CD4-positive, alpha-beta T cell treated with Interleukin-17A for 4 hours (primary cell): ENCODE measurements around the gene SLC4A1.

Experiments used
- DNase-seq: peaks from one replicate; pipeline ENCODE4 v3.0.0-alpha.2; 2020; ENCODE audit warnings: mixed read lengths

SLC4A1 gene

DNA sequence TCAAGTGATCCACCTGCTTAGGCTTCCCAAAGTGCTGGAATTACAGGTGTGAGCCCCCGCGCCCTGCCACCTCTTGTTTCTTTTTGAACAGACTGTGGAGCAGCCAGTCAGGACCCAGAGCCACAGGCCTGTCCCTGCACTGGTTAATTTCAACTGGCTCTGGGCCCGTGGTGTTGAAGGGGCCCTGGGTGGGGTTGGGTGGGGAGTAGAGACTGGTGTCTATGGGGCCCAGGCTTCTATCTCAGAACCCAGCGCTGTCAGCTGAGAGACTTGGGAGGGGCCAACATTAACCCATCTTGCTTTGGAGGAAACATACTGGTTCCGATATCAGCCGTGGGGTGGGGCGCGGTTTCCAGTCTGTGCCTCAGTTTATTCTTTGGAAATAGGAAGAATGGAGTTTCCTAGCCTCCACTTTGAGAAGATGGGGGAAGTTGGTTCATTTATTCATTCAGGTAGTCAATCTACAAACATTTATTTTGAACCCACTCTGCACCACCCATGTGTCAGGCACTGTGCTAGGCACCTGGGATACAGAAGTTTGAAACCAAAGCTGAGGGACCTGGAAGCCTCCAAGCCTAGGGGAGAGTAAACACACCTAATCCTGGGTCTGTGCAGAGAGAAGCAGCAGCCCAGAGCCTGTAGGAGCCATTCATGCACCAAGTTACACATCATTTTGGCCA lies 15.5 kb upstream of the SLC4A1 start:
- no peak for DNase-seq

DNA sequence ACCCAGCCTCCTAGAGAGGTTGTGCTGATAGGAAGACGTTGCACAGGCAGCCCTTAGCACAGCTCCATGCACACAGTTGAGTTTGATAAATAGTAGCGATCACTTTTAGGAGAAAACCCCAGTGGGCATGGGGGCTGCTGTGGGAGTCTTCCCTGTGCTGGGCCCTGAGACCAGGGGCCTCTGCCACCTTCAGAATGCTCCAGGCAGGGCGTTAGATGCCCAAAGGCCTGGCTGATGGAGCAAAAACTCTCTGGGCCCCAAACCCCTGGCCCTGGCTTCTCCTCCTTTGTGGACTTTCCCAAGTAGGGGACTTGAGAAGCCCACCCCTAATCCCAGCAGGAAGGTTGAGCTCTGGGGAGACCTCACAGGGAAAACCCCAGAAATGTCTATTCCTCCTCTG lies 14.3 kb upstream of the SLC4A1 start:
- DNase-seq, result no peak

DNA sequence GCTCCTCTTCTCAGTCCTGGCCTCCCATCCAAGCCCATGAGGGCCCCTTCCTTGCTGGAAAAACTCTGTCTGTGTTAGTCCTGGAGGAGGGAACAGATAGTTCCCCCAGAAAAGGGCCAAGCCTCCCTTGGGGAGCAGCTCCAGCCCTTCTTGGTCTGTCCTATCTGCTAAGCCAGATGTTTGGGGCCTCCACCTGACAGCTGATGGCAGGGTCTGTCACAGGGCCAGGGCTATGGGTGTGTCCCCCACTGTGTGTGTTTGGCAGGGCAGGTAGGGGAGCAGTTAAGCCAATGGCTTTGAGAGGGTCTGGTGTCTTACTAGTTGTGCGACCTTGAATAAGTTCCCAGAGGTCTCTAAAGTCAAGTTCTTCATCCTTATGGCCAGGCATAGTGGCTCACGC lies 13.6 kb upstream of the SLC4A1 start:
- no peak for DNase-seq

DNA sequence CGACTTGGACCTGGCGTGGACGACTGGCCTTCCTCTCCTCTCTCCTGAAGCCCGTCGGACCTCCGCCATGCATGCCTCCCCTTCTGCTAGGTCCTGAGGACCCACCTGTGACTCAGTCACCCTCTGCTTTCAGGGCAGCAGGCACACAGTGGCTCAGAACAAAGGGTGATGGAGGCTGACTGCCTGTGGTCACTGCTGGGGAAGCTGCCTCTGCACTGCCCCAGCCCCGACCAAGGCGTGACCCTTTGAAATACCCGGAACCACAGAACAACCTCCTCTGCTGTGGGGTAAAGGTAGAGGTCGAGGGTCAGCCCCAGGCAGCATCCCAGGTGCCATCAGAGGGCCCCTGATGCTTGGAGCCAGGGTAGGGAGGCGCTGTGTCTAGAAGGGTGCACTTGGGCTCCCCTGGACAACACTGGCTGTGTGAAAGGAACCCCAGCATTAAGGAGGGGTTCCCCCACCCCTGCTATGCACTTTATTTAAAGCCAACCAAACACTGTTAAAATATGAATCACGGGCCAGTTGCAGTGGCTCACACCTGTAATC lies 12.5 kb upstream of the SLC4A1 start:
- no peak for DNase-seq

DNA sequence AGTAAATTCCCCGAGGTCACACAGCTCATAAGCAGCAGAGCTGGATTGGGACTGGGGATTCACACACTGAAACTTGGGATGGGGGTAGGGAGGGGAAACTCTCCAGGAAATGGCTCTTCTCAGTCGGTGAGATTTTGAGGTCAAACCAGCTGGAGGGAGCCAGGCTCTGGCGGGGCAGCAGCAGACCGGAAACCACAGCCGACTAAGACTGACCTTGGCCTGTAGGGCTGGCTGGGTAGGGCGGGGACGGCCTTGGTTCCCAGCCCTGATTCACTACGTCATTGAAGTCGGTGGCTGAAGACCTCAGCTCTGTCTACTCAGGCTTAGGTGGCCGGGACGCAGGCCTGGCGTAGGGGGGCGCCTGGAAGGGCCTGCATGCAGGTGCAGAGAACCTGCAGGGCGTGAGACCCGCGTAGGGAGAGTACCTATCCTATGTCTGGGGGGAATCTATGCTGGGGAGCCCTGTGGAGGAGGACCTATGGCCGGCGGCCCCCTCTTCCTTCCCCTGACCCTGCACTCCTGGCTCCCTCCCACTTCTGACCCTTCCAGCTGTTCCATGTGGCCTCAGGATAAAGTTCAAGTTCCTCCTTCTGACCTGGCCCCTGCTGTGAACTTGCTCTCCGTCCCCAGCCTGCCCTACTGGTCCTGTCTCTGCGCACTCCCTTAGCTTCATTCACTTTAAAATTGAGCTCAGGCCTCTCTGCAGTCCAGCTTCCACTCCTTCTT lies 11.9 kb upstream of the SLC4A1 start:
- DNase-seq, result no peak

DNA sequence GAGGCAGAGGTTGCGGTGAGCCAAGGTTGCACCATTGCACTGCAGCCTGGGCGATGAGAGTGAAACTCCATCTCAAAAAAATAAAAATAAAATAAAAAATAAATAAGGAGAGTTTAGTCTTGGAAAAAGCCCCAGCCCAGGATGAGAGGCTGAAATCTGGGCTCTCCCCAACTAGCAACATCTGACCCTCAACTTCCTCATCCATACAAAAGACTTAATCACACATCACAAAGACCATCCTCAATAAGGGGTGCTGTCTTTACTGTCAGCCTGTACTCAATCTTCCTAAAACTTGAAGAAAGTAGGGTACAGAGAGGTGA lies 11.4 kb upstream of the SLC4A1 start:
- no peak for DNase-seq

DNA sequence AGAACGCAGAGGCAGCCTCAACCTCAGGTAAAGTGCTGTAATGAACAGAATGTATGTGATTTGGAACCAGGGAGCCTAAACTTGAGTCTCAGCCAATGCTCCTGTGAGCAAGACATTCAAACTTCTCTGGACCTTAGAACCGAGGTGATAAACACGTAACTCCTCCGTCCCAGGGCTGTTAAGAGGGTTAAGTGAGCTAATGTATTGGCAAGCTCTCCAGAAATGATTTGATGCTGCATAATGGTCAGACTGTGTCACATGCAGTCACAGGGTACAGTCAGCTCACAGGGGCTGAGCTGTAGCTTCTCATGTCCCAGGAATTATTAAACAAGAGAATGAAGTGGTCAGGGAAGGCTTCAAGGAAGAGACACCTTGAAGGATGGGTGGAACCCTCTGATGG lies 10.0 kb upstream of the SLC4A1 start:
- no peak for DNase-seq

DNA sequence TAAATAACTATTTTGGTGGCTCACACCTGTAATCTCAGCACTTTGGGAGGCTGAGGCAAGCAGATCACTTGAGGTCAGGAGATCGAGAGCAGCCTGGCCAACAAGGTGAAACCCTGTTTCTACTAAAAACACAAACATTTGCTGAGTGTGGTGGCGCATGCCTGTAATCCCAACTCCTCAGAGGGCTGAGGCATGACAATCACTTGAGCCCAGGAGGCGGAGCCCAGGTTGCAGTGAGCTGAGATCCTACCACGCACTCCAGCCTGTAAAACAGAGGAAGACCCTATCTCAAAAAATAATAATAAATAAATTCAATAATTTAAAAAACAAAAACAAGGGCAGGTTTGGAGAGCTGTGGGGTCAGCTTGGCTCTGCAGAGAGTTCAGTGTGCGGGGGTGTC lies 5.7 kb upstream of the SLC4A1 start:
- no peak for DNase-seq

DNA sequence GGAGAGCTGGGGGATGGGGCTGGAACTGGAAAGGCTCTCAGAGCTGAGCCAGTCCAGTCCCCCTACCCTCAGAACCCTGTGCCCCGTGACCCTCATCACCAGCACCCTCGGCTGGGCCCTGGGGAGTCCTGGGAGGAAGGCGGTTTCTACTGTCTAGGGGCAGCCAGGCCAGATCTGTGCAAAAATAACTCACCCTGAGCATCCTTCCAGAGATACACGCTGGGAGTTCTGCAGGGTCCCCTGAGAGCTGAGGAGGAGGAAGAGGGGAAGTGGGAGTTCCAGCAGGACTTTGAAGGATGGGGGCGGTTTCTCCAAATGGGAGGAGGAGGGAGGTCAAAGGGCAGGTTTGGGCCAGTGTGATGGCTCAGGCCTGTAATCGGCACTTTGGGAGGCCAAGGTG lies 5.0 kb upstream of the SLC4A1 start:
- no peak for DNase-seq

DNA sequence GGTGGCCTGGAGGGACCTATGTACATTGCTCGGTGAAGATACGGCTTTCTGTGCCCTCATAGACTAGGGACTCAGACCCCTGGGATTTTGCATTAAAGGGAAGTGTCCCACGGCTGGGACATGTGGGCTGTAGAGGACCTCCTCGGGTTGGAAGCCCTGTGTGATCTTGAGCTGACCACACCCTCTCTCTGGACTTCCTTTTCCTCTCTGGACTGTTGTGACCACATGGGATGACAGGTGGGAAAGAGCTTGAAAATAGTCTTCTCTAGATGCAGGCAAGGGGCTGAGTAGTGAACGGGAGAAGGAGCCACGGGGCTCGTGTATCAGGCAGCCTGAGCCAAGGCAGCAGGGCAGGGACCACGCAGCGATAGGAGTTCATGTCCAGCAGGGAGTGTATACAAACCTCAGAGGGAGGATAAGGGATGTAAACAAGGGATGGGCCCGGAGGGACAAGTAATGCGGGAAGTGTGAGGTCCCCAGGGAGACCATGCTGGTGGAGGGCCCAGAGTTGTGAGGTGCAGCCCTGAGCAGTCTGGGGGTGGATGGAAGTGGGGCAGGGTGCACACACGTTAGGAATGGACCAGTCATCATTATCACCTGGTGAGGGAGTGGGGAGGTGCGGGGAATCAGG lies 4.5 kb upstream of the SLC4A1 start:
- DNase-seq, result no peak

DNA sequence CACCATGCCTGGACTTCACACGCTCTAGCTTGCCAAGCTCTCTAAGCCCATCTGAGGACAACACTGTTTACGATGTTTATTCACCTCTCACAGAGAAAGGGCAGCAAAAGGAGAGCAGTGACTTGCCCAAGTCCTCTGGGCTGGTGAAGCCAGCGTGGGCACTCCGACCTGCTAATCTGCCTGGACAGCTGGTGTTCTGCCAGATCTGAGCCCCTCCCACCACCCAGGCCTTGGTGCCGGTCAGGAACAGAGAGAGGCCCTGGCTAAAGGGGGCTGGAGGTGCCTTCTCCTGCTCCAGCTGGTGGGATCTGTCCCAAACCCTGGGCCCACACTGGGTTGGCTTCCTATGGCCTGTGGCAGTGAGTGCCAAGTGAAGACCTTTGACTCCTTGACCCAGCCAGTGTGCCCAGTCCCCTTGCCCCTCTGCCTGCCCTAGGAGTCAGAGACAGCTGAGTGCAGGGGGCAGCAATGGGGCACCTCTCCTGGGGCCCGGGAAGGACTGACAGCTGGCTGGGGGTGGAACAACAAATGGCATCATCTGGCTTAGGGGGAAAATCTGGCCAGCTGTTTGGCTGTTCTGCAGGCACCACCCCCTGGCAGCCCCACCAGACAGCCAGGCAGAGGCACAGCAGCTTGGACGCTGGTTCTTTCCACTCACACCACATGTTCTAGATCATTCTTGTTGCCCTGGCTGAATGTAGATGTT lies 1.8 kb upstream of the SLC4A1 start:
- DNase-seq, result no peak

DNA sequence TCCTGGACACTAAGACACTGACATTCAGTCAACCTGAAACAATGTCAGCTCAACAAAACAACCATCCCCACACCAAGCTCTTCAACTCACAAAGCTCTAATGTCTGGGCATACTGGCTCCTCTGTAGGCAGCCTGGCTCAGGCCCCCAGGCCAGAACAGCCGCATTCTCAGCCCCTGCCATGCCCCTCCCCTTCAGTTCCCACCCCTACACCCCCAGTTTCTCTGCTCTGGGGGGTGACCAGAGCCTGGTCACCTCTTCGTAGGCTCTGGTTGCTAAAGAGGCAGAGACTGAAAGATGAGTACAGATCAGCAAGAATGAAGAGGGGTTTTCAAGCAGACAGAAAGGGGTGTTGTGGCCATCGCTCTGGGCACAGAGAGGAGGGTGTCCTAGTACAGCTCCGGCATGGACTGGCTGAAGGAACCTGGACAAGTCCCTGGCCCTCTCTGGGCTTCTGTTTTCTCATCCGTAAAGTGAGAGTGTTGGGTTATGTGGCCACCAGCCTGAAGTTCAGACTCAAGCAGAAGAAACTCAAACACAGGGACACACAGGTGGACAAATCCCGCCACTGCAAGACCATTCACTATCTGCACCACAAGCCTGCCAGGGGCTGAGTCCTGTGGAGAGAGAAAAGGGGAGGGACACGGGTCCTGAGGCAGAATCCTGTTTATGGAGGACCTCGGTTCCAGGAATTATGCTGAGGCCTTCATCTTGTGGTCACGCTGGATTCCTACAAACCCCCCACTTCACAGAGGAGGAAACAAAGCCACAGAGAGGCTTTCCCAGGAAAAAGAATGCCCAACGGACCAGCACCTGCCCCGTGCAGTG lies 987 bp upstream of the SLC4A1 start:
- no peak for DNase-seq

DNA sequence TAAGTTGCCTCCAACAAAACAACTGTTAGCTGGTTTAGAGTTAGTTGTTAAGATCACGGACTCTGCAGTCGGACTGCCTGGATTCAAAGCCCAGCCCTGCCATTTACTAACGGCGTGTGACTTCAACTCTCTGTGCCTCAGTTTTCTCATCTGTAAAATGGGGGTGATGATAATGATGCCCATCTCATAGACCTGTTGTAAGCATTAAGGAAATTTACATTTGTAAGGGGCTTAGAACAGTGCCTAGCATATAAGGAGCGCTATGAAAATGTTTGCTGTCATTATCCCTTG lies 825 bp downstream of the SLC4A1 start:
- no peak for DNase-seq

DNA sequence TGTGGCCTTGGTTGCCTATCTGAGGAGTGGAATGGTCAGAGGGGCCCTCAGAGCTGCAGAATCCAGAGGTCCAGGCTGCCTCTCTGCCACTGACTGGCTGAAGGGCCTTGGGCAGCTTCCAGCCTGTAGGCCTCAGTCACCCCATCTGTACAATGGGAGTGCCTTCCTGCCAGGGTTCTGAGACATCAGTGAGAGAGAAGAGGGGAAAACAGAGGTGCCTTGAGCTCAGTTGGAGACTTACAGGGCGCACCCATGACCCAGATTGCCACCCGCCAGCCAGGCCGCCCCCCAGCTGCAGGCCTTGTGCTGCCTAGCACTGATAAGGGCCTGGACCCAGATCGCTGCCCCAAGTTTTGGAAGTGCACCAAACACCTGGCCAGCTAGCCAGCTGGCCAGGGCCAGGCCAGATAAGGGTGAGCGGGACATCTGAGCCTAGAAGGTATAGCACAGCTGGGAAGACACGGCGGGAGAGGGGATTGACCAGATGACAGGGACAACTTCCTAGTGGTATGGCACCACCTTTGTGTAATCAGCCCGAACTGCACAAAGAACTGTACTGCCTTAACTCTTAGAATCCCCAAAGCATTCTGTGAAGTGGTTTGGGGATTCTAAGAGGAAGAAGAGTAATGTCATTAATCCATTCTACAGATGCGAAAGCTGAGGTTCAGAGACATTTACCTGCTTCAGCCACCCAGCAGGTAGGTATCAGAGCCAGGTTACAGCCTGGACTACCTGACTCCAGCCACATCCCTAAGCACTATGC lies 1.4 kb downstream of the SLC4A1 start:
- no peak for DNase-seq

DNA sequence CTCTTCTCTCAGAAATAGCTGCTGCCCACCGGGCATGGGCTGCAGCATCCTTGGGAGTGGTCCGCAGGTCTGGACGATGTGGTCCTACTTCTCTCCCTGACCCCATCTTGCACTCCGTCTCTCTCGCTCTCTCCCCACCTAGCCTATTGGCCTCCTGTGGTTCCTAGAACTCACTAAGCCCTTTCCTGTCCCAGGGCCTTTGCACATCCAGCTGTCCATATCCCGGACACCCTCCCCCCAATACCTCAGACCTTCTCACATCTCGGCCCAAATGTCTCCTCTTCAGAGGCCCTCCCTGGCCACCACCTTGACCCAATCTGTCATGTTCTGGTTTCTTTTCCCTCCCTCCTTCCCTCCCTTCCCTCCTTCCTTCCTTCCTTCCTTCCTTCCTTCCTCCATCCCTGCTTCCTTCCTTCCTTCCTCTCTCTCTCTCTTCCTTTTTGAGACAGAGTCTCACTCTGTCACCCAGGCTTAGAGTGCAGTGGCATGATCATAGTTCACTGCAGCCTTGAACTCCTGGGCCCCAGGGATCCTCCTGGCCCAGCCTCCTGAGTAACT lies 4.5 kb downstream of the SLC4A1 start:
- DNase-seq, result no peak

DNA sequence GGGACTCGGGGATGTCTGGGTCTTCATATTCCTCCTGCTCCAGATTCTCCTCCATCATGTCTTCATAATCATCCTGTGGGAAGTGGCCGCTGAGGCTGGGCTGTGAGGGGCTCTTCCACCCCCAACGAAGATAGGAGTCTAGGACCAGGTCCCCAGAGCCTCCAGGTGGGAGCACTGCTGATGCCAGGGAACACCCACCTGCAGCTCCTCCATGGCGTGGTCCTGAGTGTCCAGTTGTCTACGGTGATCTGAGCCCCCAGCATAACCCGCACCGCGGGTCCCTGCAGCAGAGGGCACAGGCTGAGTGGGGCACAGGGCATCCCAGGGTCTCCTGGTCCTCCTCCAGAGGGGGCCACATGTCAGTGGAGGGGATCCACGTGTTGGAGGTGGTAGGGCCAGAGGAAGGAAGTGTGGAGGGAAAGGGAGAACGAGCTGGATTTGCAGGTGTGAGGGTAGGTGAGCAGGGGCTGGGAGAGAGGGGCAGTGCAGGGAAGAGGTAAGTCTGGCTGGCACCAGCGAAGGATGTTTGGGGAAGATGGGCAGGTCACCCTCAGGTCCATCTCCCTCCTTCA lies 5.2 kb downstream of the SLC4A1 start:
- no peak for DNase-seq

DNA sequence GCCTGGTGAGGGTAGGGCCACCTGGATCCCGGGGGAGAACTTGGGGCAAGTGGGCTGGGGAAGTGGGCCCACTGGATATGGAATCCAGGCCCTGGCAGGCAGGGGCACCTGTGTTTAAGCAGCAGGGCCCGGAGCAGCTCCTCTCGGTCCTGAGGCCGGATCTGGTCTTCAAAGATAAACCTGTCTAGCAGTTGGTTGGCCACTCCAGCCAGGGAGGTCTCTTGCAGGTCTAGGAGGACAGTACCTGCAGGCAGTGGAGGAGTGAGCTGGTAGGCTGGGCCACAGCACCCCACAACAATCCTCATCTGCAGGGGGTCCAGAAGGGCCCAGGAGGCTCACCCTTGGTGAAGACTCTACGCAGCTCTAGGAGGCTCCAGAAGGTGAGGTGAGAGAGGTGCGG lies 7.6 kb downstream of the SLC4A1 start:
- DNase-seq, result no peak

DNA sequence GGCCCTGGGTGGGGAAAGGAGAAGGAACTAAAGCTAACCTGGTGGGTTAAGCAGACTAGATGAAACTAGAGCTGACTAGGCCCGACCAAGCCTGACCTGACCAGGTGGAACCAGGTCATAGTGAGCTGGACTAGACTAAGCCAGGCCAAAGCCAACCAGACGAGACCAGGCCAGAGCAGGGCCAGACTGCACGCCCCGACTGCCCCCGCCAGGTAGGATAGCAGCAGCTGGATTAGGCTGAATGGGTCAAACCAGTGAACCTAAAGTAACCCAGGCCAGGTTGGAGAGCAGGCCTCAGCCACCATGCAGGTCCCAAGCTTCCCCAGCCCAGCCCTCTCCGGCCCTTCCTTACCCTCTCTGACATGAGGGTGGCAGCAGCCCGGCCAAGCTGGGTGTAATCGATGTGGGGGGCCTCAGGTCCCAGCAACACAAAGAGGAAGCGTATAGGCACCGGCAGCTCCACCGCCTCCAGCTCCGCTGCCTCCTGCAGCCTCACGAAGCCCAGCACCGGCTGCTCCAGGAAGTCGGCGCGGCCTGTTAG lies 9.1 kb downstream of the SLC4A1 start:
- DNase-seq, result no peak

DNA sequence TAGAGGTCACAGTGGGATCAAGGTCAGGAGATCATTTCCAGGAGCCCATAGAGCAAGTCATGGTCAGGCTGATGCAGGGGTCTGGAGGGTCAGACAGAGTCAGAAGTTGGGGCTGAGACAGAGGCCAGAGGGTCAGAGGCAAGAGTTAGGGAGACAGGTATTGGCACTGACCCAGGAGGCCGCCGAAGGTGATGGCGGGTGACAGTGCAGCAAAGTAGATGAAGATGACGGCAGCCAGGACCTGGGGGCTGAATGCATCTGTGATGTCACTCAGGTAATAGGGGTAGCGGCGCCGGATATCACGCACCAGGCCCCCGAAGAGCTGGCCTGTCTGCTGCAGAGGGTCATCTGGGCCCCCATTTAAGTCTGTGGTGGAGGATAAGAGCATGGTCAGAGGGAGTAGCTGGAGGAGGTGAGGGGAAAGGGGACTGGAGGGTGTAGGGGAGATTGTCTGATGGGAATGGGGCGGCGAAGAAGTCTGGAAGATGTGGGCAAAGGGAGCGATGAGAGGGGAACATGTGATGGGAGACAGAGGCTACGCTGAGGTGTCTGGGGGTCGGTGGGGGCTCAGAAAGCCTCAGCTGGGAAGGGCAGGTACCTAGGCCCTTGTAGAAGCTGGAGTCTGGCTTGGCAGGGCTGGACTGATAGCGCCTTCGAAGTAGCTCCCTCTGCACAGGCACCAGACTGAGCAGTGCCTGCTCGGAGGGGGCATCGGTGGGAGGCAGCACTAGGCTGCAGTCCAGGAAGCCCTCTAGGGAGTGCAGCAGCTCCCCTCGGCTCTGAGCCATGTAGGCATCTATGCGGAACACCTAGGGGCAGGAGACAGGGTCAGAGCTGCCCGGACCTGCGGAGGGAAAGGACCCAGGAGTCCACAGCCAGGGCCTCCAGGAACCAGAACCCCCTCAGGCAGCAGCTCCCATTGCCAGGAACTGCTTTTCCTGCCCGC lies 9.8 kb downstream of the SLC4A1 start:
- no peak for DNase-seq

DNA sequence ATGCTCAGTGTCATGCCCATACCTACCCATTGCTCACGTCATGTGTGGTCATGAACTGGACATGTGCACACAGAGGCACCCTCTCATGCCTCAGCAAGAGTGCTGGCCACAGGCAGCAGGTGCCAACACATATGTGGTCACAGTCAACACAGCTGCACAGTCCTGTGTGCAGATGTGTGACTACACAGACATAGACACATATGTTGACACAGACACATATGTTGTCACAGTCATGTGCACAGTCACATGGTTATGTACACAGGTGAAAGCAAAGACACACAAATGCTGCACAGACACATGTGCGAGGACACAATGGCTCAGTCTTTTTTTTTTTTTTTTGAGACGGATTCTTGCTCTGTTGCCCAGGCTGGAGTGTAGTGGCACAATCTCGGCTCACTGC lies 11.3 kb downstream of the SLC4A1 start:
- no peak for DNase-seq
